ENCODE measurements around the gene MGLL. TPM values are rescaled to one million over a fixed set of nuclear protein-coding genes. Genes with fewer than 3 reads are reported as not detected.

Gene MGLL
- total RNA-seq, 1 experiment from 2014 or later: 2.1 TPM

DNA sequence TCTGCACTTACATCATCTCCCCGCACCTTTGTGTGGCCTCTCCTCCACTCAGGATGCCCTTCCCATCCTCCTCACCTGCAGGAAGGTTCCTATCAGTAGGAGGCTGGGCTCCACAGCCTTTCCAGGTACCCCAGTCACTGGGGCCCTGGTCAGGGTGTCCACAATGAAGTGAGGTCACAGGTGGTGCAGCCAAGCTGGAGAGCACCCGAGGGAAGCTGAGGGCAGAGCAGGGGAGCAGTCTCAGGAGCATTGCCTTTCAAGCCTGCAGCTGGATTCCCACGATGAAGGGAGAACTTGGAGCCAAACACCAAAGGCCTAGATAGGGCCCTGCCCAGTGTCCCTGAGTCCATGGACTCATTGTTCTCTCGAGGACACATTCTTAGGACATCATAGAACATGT is 23.6 kb downstream of the MGLL start:
- Histone ChIP-seq H3K36me3 (ENCODE audit: control insufficient read depth, insufficient read depth, low read length) (no peaks in the 10 kb centered on the region), H3K4me3 (ENCODE audit: low read depth in 2 of 2, low read length in 2 of 2) (no peak overlapping the region), H3K27ac (ENCODE audit: low read length) (no peak overlapping the region), H3K27me3 (ENCODE audit: control insufficient read depth, insufficient read depth, low read length) (no peaks in the 10 kb centered on the region), H3K9me3 (ENCODE audit: control insufficient read depth, insufficient read depth, low read depth, low read length) (0 out of 2 replicates have a peak, but pooled peaks cover 3% of the 10 kb centered on the region), H3K4me1 (ENCODE audit: control insufficient read depth, insufficient read depth, low read length) (no peaks in the 10 kb centered on the region)
- POLR2A ChIA-PET: no interaction called here
- no peak for TF ChIP-seq SIN3A (IDR thresholded peaks at IDR 0.05; ENCODE audit: borderline replicate concordance, insufficient read depth, low read depth, low read length)
- TF ChIP-seq TCF7L2 (IDR thresholded peaks at IDR 0.05; ENCODE audit: low read depth, low read length): no peak
- TF ChIP-seq, protein P1, sequence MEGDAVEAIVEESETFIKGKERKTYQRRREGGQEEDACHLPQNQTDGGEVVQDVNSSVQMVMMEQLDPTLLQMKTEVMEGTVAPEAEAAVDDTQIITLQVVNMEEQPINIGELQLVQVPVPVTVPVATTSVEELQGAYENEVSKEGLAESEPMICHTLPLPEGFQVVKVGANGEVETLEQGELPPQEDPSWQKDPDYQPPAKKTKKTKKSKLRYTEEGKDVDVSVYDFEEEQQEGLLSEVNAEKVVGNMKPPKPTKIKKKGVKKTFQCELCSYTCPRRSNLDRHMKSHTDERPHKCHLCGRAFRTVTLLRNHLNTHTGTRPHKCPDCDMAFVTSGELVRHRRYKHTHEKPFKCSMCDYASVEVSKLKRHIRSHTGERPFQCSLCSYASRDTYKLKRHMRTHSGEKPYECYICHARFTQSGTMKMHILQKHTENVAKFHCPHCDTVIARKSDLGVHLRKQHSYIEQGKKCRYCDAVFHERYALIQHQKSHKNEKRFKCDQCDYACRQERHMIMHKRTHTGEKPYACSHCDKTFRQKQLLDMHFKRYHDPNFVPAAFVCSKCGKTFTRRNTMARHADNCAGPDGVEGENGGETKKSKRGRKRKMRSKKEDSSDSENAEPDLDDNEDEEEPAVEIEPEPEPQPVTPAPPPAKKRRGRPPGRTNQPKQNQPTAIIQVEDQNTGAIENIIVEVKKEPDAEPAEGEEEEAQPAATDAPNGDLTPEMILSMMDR (IDR thresholded peaks at IDR 0.05): no peak
- TF ChIP-seq, protein P2, sequence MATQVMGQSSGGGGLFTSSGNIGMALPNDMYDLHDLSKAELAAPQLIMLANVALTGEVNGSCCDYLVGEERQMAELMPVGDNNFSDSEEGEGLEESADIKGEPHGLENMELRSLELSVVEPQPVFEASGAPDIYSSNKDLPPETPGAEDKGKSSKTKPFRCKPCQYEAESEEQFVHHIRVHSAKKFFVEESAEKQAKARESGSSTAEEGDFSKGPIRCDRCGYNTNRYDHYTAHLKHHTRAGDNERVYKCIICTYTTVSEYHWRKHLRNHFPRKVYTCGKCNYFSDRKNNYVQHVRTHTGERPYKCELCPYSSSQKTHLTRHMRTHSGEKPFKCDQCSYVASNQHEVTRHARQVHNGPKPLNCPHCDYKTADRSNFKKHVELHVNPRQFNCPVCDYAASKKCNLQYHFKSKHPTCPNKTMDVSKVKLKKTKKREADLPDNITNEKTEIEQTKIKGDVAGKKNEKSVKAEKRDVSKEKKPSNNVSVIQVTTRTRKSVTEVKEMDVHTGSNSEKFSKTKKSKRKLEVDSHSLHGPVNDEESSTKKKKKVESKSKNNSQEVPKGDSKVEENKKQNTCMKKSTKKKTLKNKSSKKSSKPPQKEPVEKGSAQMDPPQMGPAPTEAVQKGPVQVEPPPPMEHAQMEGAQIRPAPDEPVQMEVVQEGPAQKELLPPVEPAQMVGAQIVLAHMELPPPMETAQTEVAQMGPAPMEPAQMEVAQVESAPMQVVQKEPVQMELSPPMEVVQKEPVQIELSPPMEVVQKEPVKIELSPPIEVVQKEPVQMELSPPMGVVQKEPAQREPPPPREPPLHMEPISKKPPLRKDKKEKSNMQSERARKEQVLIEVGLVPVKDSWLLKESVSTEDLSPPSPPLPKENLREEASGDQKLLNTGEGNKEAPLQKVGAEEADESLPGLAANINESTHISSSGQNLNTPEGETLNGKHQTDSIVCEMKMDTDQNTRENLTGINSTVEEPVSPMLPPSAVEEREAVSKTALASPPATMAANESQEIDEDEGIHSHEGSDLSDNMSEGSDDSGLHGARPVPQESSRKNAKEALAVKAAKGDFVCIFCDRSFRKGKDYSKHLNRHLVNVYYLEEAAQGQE (IDR thresholded peaks at IDR 0.05; ENCODE audit: insufficient read depth in 1 of 2, low read depth in 2 of 2, low read length in 1 of 2): no peak
- no peak for TF ChIP-seq POLR2AphosphoS5 (IDR thresholded peaks at IDR 0.05; ENCODE audit: low read depth, low read length)
- CTCF ChIA-PET: no interaction called here
- no TSS peak for BruUV-seq (replicated peaks)
- intact Hi-C loops (cut with micrococcal nuclease; ENCODE audit: unreplicated experiment): no loop called here
- in situ Hi-C loops (cut with HindIII; ENCODE audit: low pct_unique_long_range_greater_than_20kb, low sequenced_read_pairs): no loop called here
- ATAC-seq (no peak), DNase-seq (ENCODE audit: low read depth, low spot score) (no peak)

DNA sequence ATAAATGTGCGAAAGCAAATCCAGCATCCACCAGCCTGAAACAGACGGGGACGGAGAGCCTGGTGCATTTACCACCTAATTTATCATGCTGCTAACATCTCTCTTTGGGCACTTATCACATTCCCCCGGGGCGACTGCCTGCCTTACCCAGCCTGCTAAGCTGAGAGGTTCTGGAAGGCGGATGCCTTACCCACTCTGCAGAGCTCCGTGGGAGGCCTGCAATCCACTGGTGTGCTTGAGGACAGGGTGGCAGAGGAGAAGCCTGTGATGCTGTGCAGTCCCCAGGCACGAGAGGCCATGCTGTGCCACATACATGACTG is 25.5 kb downstream of the MGLL start:
- ATAC-seq (no peak), DNase-seq (ENCODE audit: low read depth, low spot score) (no peak)
- in situ Hi-C loops (cut with HindIII; ENCODE audit: low pct_unique_long_range_greater_than_20kb, low sequenced_read_pairs) (no loop called here), intact Hi-C loops (cut with micrococcal nuclease; ENCODE audit: unreplicated experiment) (no loop called here)
- ChIA-PET POLR2A (no interaction called here), CTCF (no interaction called here)
- TF ChIP-seq POLR2AphosphoS5 (IDR thresholded peaks at IDR 0.05; ENCODE audit: low read depth, low read length) (no peak), TCF7L2 (IDR thresholded peaks at IDR 0.05; ENCODE audit: low read depth, low read length) (no peak), SIN3A (IDR thresholded peaks at IDR 0.05; ENCODE audit: borderline replicate concordance, insufficient read depth, low read depth, low read length) (no peak)
- TF ChIP-seq, protein P2 (IDR thresholded peaks at IDR 0.05; ENCODE audit: insufficient read depth in 1 of 2, low read depth in 2 of 2, low read length in 1 of 2): no peak
- TF ChIP-seq, protein P1 (IDR thresholded peaks at IDR 0.05): no peak
- H3K27me3 ChIP-seq (ENCODE audit: control insufficient read depth, insufficient read depth, low read length): no peaks in the 10 kb centered on the region
- 0 out of 2 replicates have a peak, but pooled peaks cover 3% of the 10 kb centered on the region for H3K9me3 ChIP-seq (ENCODE audit: control insufficient read depth, insufficient read depth, low read depth, low read length)
- H3K4me1 ChIP-seq (ENCODE audit: control insufficient read depth, insufficient read depth, low read length): no peaks in the 10 kb centered on the region
- no TSS peak for BruUV-seq (replicated peaks)
- H3K27ac ChIP-seq (ENCODE audit: low read length): no peak overlapping the region
- no peaks in the 10 kb centered on the region for H3K36me3 ChIP-seq (ENCODE audit: control insufficient read depth, insufficient read depth, low read length)
- no peak overlapping the region for H3K4me3 ChIP-seq (ENCODE audit: low read depth in 2 of 2, low read length in 2 of 2)
